K562 (cell line): Measurements from ENCODE around the gene FAM110D. TPM values are rescaled to one million over a fixed set of nuclear protein-coding genes. Genes with fewer than 3 reads are reported as not detected.
A peak's percentile ranks its signal among the peaks of the same experiment; 100 is the strongest.

ENCODE experiments used
- BMI1 ChIP-seq: fragments of 150-350 bp; IDR thresholded peaks from 2 replicates; pipeline ENCODE4 v1.6.1; 2014; ENCODE audit warnings: low read length
- DNMT1 ChIP-seq: fragments of 450-650 bp; IDR thresholded peaks from 2 replicates; pipeline ENCODE4 v1.6.1; 2016; ENCODE audit warnings: antibody characterized with exemption, mild to moderate bottlenecking
- E2F8 ChIP-seq: fragments of 450-650 bp; IDR thresholded peaks from 2 replicates; pipeline ENCODE4 v1.7.1; 2018; ENCODE audit warnings: mild to moderate bottlenecking, low read depth; ENCODE audit not compliant: partially characterized antibody
- ELK1 ChIP-seq: sonication (generic); formaldehyde crosslinking; IDR thresholded peaks from 2 replicates; pipeline ENCODE4 v1.8.1; 2022; ENCODE audit warnings: missing genetic modification reagents
- ETV1 ChIP-seq: fragments of 450-650 bp; conservative IDR thresholded peaks from 2 replicates; pipeline ENCODE4 v1.6.1; 2016; ENCODE audit warnings: missing genetic modification characterization, control low read depth, low read depth, missing compliant biosample characterization
- GTF2B ChIP-seq: IDR thresholded peaks from 2 replicates; pipeline ENCODE4 v1.6.1; 2011; ENCODE audit not compliant: insufficient read length; ENCODE audit errors: extremely low read depth
- NFIC ChIP-seq: fragments of 450-650 bp; IDR thresholded peaks from 2 replicates; pipeline ENCODE4 v1.6.1; 2017; ENCODE audit warnings: mild to moderate bottlenecking, inconsistent platforms
- USF1 ChIP-seq: sonication (generic); formaldehyde crosslinking; IDR thresholded peaks from 2 replicates; pipeline ENCODE4 v1.9.0; 2022; ENCODE audit warnings: mild to moderate bottlenecking, missing genetic modification reagents
- XRCC4 ChIP-seq: IDR thresholded peaks from one replicate; pipeline ENCODE4 v1.6.1; 2011; ENCODE audit not compliant: insufficient read depth, insufficient read length; ENCODE audit errors: extremely low read depth
- ZFX ChIP-seq: sonication (generic); formaldehyde crosslinking; IDR thresholded peaks from 2 replicates; pipeline ENCODE4 v1.8.0; 2022; ENCODE audit warnings: mild to moderate bottlenecking, missing genetic modification reagents, moderate library complexity
- ZNF197 ChIP-seq: fragments of 200-800 bp; sonication (Bioruptor generic); IDR thresholded peaks from 2 replicates; pipeline ENCODE4 v1.6.1; 2016; ENCODE audit warnings: low read depth, missing genetic modification characterization, missing compliant biosample characterization
- ZNF347 ChIP-seq: fragments of 450-650 bp; formaldehyde crosslinking; IDR thresholded peaks from 2 replicates; pipeline ENCODE4 v1.4.0; 2020; ENCODE audit warnings: low read depth, mild to moderate bottlenecking, moderate library complexity
- ZNF445 ChIP-seq: fragments of 250-450 bp; sonication (Bioruptor Pico); IDR thresholded peaks from 2 replicates; pipeline ENCODE4 v1.4.0; 2020; ENCODE audit warnings: low read depth, mild to moderate bottlenecking, moderate library complexity
- ZNF609 ChIP-seq: sonication (generic); formaldehyde crosslinking; IDR thresholded peaks from 2 replicates; pipeline ENCODE4 v1.8.1; 2023; ENCODE audit warnings: missing genetic modification reagents, mild to moderate bottlenecking, borderline replicate concordance
- polyA plus RNA-seq, 8 experiments: library from polyadenylated mRNA; depleted of rRNA in 4 of 8; stranded (reverse) in 5 of 8; unstranded in 3 of 8; fragments of >200 nt; fragmentation: Nextera tagmentation in 2 of 8; fragmentation: Illumina TruSeq in 1 of 8; extraction: Ambion mirVana in 2 of 8; extraction: Trizol in 1 of 8; gene quantifications; 2 replicates each; pipeline versions ENCODE4 v1.2.1 to v1.2.3, GENCODE V29; 2011 to 2014; ENCODE audit warnings: inconsistent platforms in 1 of 8, missing spikeins in 1 of 8
- total RNA-seq, 7 experiments: library from RNA; depleted of rRNA in 6 of 7; stranded (reverse); fragments of >200 nt in 6 of 7; fragmentation: Illumina TruSeq in 2 of 7; extraction: Trizol in 2 of 7; gene quantifications; 2 replicates each; pipeline versions ENCODE4 v1.2.1 to v1.2.3, GENCODE V29; 2011 to 2021; ENCODE audit warnings: low replicate concordance in 1 of 7

FAM110D gene
- total and polyA plus RNA-seq, 9 of the 15 experiments (the other 6 are each of a cell fraction or from before 2014, with no cell fraction given), result 0.04 to 1.1 (median 0.33) TPM

GRCh38 chr1:26122988-26123973 is 35.6 kb upstream of the FAM110D start (continued):
- TF ChIP-seq ZNF609 (CRISPR knock-in tag) (no peak), USF1 (no peak), GTF2B (no peak), ZNF445 (no peak), E2F8 (peak; percentile 17), ZFX (no peak; the same call in 1 of the 2 replicates), XRCC4 (no peak), DNMT1 (no peak), ZNF347 (CRISPR knock-in tag) (no peak), ZNF197 (CRISPR knock-in tag) (peak; percentile 58), ELK1 (CRISPR knock-in tag) (no peak), ETV1 (peak; percentile 1; the same call in 1 of the 2 replicates), BMI1 (no peak), NFIC (peak; percentile 83)
